Astrocyte (in vitro differentiated cells and primary cell): Measurements from ENCODE around the gene SHCBP1L.

ENCODE experiments used
- EZH2 ChIP-seq: IDR thresholded peaks from 2 replicates; pipeline ENCODE4 v1.6.1; 2012; ENCODE audit warnings: mild to moderate bottlenecking, low read length, inconsistent platforms; ENCODE audit not compliant: insufficient read depth
- TF ChIP-seq, protein P1 (sequence below): IDR thresholded peaks from 2 replicates; pipeline ENCODE4 v1.5.1; 2011; ENCODE audit warnings: low read depth, mild to moderate bottlenecking, inconsistent platforms, low read length, moderate library complexity; ENCODE audit not compliant: insufficient read depth

DNA sequence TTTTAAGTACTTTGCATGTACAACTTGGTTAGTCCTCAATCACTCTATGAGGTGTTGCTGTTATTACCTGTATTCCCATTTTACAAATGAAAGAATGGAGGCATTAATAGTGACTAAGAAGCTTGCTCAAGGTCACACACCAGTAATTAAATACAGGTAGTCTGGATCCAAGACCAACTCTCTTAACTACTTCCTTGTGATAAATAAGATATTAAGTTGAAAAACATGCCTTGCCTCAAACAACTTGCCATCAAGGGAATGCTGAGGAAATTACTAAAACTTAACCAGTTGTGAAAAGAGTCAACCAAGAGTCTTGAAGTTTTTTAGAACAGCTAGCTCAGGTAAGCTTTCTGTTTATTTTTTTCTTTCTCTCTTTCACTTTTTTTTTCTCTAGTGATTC lies 49.3 kb upstream of the SHCBP1L start:
- TF ChIP-seq, protein P1, sequence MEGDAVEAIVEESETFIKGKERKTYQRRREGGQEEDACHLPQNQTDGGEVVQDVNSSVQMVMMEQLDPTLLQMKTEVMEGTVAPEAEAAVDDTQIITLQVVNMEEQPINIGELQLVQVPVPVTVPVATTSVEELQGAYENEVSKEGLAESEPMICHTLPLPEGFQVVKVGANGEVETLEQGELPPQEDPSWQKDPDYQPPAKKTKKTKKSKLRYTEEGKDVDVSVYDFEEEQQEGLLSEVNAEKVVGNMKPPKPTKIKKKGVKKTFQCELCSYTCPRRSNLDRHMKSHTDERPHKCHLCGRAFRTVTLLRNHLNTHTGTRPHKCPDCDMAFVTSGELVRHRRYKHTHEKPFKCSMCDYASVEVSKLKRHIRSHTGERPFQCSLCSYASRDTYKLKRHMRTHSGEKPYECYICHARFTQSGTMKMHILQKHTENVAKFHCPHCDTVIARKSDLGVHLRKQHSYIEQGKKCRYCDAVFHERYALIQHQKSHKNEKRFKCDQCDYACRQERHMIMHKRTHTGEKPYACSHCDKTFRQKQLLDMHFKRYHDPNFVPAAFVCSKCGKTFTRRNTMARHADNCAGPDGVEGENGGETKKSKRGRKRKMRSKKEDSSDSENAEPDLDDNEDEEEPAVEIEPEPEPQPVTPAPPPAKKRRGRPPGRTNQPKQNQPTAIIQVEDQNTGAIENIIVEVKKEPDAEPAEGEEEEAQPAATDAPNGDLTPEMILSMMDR = no peak
- TF ChIP-seq EZH2 = no peak
